GM19238 (cell line): ENCODE data around the gene KIF11.

Source experiments
- DNase-seq: peaks from one replicate; pipeline ENCODE4 v3.0.0; 2011; ENCODE audit warnings: low spot score; ENCODE audit not compliant: insufficient read length

The KIF11 gene

GRCh38 chr10:92702301-92702916 is 109.5 kb downstream of the KIF11 start:
- DNase-seq: no peak
